Femur (tissue), 1 donor: Measurements from ENCODE around the gene AGBL3.

Source experiments
- DNase-seq: peaks from one replicate; pipeline ENCODE4 v3.0.0-alpha.2; 2017

The AGBL3 gene

DNA sequence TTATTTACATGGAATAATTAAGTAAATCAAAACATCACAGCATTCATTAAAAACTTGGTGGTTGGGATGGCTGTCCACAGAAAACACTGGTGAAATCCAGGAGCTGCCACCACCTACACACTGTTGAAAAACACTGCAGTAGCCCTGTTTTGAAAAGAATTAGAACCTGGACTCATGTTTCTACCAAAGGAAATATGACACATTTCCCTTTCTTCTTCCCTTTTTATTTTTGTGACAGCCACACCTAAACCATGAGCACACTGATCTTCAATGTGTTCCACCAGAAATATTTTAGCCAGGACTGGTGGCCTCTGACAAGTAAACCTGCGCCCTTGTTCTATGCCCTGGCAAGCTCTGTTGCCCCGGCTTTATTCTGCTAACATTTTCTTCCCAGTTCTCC lies 164.8 kb downstream of the AGBL3 start:
- DNase-seq, result no peak

DNA sequence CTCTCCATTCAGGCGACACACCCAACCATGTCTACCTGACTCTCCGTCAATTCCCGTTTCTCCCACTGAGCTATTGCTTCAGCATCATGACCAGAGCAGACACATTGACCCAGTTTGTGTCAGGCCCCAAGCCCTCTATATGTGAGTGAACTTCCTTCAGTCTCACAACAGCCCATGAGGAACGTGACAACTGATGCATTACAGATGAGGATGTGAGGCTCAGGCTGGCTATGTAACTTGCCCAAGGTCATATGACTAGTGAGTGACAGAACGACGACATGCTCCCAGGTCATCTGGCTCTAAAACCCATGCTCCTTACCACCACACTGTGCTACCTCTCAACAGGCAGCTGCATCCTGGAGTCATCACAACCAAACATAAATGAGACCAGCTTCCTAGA lies 165.2 kb downstream of the AGBL3 start:
- DNase-seq, result no peak

- no peak for DNase-seq
Observed at GRCh38 chr7:135152442-135152841, 166.1 kb downstream of the AGBL3 start.

- no peak for DNase-seq
Observed at GRCh38 chr7:135154734-135155133, 168.4 kb downstream of the AGBL3 start.

GRCh38 chr7:135156290-135156689 lies 170.0 kb downstream of the AGBL3 start:
- no peak for DNase-seq

GRCh38 chr7:135158141-135158655 lies 171.9 kb downstream of the AGBL3 start:
- DNase-seq, result no peak

DNA sequence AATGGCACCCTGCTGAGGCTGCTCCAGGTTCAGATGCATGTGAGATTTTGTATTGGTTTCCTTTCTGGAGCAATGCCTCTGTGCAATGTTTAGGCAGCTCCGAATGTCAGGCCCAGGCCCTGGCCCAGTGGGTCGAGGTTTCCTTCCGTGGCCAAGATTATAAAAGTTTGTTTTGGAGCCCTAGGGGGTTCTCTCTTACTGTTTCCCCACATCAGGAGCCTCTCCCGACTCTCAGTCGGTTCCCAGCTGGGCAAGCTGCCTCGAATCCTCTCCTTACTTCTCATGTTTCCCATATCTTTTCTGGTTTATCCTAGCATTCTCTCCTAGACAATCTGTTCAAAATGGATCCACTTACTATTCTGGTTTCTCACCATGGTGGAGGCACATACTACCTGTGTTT lies 172.6 kb downstream of the AGBL3 start:
- no peak for DNase-seq

- DNase-seq, result no peak
Observed at GRCh38 chr7:135159359-135160085, 173.2 kb downstream of the AGBL3 start.

DNA sequence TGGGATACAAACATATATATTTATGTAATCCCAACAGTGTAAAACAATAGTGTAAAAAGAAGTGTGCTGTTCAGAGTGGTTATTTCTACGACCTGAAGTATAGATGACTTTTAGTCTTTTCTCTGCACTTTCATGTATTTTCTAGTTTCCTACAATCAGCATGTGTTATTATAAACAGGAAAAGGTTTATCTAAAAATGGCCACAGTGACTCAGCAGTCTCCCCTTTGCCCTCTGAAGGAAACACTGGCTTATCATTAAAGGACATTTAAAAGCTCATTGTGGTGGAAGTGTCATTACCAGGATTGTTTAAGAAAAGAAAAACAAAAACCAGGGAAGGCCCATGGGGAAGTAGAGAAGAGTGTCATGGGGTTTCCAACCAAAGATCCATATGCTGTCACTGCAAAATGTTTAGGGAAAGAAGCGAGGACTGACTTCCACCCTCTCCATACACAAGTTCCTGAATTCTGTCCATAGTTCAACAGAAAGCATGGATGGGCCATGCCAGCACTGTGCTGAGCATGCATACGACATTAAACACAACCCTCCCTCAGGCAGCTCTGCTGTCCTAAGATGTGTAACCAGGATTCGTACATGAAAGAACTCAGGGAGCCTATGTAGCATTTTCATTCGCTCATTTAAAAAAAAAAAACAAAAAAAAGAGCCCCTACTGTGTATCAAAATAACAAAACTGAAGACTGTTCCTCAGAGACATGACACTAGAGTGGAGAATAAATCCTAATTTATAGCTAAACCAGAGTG lies 174.0 kb downstream of the AGBL3 start:
- no peak for DNase-seq

DNA sequence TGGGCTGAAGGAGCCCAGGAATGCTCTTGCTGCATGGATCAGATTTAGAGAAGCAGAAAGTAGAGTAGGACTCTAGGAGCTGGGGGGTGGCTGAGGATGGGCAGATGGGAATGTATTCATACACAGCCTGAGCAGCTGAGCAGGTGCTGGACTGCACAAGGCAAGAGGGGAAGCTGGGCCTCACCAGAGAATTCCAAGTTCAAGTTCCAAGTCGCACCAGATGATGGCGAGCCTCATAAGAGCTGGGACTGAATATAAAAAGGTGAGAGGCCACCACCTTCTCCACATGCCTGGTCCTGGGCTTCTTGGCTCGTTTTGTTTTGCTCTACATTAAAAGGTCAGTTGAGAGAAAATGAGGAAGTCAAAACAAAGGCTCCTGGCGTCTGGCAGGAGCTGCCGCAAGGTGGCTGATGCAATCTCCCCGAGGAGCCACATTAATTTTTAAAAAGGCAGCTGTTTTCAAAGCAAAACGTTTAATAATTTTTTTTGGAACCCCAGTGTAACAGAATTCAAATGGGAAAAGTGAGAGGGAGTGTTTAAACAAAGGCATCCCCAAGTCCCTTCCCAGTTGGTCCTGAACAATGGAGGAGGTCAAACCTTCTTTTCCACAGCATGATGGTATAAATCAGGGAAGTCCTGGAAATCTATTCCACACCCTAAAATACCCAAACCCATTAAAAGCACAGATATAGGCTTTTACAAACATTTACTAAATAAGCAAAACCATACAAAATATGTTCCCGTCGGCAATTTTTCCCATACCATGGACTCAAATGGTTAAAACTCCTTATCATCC lies 174.7 kb downstream of the AGBL3 start:
- DNase-seq, result no peak

DNA sequence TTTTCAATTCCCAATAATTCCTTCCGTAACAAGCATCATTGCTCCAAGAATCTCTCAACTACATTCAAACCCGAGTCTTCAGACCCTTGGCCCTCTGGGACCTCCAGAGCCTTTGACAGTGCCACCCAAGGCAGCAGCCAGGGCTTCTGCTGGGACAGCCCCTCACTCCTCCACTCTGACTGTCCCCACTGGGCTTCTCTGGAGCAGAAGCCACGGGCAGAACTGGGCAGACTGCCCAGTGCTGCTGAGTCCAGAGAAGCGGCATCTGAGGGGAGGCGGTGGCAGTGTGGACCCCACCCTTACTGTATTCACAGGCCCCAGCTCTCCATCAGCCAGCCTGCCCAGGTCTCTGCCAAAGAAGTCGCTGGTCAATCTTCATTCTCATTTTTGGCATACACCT lies 175.4 kb downstream of the AGBL3 start:
- no peak for DNase-seq

GRCh38 chr7:135162382-135163001 lies 176.2 kb downstream of the AGBL3 start:
- DNase-seq, result no peak

- DNase-seq, result no peak
Observed at GRCh38 chr7:135164357-135165061, 178.2 kb downstream of the AGBL3 start.

- DNase-seq, result no peak
Observed at GRCh38 chr7:135165862-135166261, 179.6 kb downstream of the AGBL3 start.

- DNase-seq, result no peak
Observed at GRCh38 chr7:135166338-135166990, 180.2 kb downstream of the AGBL3 start.

GRCh38 chr7:135167365-135167917 lies 181.1 kb downstream of the AGBL3 start:
- no peak for DNase-seq

GRCh38 chr7:135168001-135168400 lies 181.7 kb downstream of the AGBL3 start:
- DNase-seq, result no peak

GRCh38 chr7:135168489-135169140 lies 182.3 kb downstream of the AGBL3 start:
- no peak for DNase-seq

GRCh38 chr7:135169141-135169963 lies 183.0 kb downstream of the AGBL3 start:
- no peak for DNase-seq

GRCh38 chr7:135169964-135170273 lies 183.6 kb downstream of the AGBL3 start:
- DNase-seq, result no peak
